ENCODE results near the gene FOXF1. TPM values are rescaled to one million over a fixed set of nuclear protein-coding genes. Genes with fewer than 3 reads are reported as not detected.

FOXF1 gene
- total and polyA plus RNA-seq, 12 donors = 0.08 to 0.38 (median 0.22) TPM; not detected in 2

GRCh38 chr16:86523166-86523740 is 12.9 kb downstream of the FOXF1 start:
- H3K27me3 ChIP-seq = peaks cover 8 to 61% (median 50%) of the 10 kb centered on the region in 7 donors
- ATAC-seq (no peak), DNase-seq (no peak)
- 71 to 73% methylated on average over 5 of the region's 5 CpGs for WGBS, 2 donors
- H3K4me1 ChIP-seq = peaks cover 0 to 15% (median 6%) of the 10 kb centered on the region in 9 donors
- no peak overlapping the region for H3K27ac ChIP-seq
- H3K36me3 ChIP-seq = no peaks in the 10 kb centered on the region
- H3K9me3 ChIP-seq = no peaks in the 10 kb centered on the region
- TF ChIP-seq CTCF (IDR thresholded peaks at IDR 0.05) = no peak
- intact Hi-C loops (cut with DNase I) = loop anchor here in 1 of 10 donors (5.0 kb wide), 1 partner anchor 701 kb away; no protein-coding TSS in a partner anchor
- no peak overlapping the region for H3K4me3 ChIP-seq

- no peak overlapping the region for H3K27ac ChIP-seq
- no peaks in the 10 kb centered on the region for H3K36me3 ChIP-seq
- ATAC-seq (no peak), DNase-seq (no peak)
- H3K4me1 ChIP-seq = peaks cover 0 to 15% (median 6%) of the 10 kb centered on the region in 9 donors
- intact Hi-C loops (cut with DNase I) = loop anchor here in 1 of 10 donors (5.0 kb wide), 1 partner anchor 702 kb away; no protein-coding TSS in a partner anchor
- TF ChIP-seq CTCF (IDR thresholded peaks at IDR 0.05) = no peak
- H3K27me3 ChIP-seq = peaks cover 8 to 53% (median 44%) of the 10 kb centered on the region in 7 donors
- no peaks in the 10 kb centered on the region for H3K9me3 ChIP-seq
- 70 to 71% methylated on average over 6 of the region's 6 CpGs for WGBS, 2 donors
- no peak overlapping the region for H3K4me3 ChIP-seq
Measured at GRCh38 chr16:86524029-86524428, 13.7 kb downstream of the FOXF1 start.

- intact Hi-C loops (cut with DNase I) = no loop called here
- no peak for ATAC-seq
- Histone ChIP-seq H3K4me3 (no peak overlapping the region), H3K4me1 (peaks cover 0 to 5% (median 0%) of the 10 kb centered on the region in 9 donors), H3K27me3 (peaks cover 4 to 37% (median 28%) of the 10 kb centered on the region in 7 donors), H3K27ac (no peak overlapping the region), H3K9me3 (no peaks in the 10 kb centered on the region), H3K36me3 (peaks cover 0 to 6% (median 0%) of the 10 kb centered on the region in 9 donors)
- 63 to 74% methylated on average over 12 of the region's 12 CpGs for WGBS, 2 donors
- no peak for TF ChIP-seq CTCF (IDR thresholded peaks at IDR 0.05)
- DNase-seq = no peak
Measured at GRCh38 chr16:86525696-86526095, 15.4 kb downstream of the FOXF1 start.

GRCh38 chr16:86527366-86527765 is 17.0 kb downstream of the FOXF1 start:
- Histone ChIP-seq H3K9me3 (no peaks in the 10 kb centered on the region), H3K36me3 (peaks cover 0 to 18% (median 0%) of the 10 kb centered on the region in 9 donors), H3K4me1 (peaks cover 0 to 8% (median 0%) of the 10 kb centered on the region in 9 donors), H3K27me3 (peaks cover 0 to 20% (median 11%) of the 10 kb centered on the region in 7 donors), H3K4me3 (no peak overlapping the region), H3K27ac (no peak overlapping the region)
- TF ChIP-seq CTCF (IDR thresholded peaks at IDR 0.05) = no peak
- intact Hi-C loops (cut with DNase I) = no loop called here
- DNase-seq (no peak), ATAC-seq (no peak)
- WGBS, 2 donors = 84 to 86% methylated on average over 15 of the region's 15 CpGs
